NCI-H2029 treated with DMSO at 0.1 percent for 48 hours (cell line): ENCODE data around the gene MMP24OS.

Experiments
- DNase-seq: peaks from one replicate; lab custom pipeline; 2025; lab: John Stamatoyannopoulos, UW

Gene MMP24OS

GRCh38 chr20:35291654-35292503, 14.0 kb upstream of the MMP24OS start, which contains the start of gene FAM83C:
Gene FAM83C, minus strand, starts transcription at chr20:35292425. Its CDS starts 121 bp downstream, at chr20:35292304.
- DNase-seq = no peak

DNA sequence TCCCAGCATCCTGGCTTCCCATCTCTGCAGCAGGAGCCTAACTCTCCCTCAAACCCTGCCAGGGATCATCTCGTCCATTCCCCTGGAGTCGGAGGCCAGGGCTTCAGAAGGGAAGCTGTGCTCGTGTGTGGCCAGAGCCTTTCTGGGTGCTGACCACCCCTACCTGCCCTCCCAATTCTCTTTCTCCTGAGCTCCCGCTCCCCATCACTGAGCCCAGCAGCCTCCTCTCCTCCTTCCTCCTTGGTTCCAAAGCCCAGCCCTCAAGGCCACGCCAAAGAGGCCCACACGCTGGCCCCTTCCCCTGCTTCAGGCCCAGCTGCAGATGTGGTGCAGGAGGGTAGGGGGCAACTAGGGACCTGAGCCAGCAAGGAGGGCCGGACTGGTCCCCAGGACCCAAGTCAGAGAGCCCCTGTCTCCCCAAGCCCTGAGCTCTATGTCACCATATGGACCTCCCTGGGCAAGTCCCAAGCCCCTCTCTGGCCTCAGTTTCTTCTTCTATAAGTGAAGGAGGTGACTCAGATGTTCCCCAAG, 13.0 kb upstream of the MMP24OS start:
- DNase-seq = no peak

DNA sequence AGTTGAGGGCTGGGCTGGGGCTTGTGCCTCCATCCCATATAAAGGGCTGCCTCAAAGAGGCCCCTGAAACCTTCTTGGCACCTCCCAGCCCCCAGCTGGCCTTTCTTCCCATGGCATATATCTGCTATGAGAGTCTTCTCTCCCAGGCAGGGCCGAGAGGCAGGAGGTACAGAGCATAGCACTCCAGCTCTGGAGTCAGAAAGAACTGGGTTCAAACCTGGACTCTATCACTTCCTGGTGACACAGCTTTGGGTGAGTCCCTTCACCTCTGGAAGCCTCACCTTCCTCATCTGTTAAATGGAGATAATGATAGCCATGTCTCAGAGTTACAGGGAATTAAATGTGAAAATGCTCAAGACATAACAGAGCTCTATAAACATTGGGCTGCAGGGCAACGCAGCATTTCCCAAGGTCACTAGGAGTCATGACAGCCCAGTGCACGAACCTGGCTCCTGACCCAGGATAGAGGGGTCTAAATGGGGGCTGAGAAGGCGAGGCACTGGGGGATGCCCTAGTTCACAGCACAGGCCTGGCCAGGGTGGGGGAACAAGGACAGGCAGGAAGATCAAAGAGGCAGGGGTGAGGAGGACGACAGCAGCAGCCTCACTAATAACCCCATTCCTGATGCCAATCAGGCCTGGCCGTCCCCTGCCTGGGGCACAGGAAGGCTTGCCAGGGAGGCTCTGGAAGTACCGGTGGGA, 12.4 kb upstream of the MMP24OS start:
- no peak for DNase-seq

- no peak for DNase-seq
These were observed 10.6 kb upstream of the MMP24OS start for GRCh38 chr20:35288325-35289060.

GRCh38 chr20:35287509-35288324, 9.8 kb upstream of the MMP24OS start:
- DNase-seq = no peak

- DNase-seq = no peak
These were observed 9.1 kb upstream of the MMP24OS start for GRCh38 chr20:35286899-35287508.

DNA sequence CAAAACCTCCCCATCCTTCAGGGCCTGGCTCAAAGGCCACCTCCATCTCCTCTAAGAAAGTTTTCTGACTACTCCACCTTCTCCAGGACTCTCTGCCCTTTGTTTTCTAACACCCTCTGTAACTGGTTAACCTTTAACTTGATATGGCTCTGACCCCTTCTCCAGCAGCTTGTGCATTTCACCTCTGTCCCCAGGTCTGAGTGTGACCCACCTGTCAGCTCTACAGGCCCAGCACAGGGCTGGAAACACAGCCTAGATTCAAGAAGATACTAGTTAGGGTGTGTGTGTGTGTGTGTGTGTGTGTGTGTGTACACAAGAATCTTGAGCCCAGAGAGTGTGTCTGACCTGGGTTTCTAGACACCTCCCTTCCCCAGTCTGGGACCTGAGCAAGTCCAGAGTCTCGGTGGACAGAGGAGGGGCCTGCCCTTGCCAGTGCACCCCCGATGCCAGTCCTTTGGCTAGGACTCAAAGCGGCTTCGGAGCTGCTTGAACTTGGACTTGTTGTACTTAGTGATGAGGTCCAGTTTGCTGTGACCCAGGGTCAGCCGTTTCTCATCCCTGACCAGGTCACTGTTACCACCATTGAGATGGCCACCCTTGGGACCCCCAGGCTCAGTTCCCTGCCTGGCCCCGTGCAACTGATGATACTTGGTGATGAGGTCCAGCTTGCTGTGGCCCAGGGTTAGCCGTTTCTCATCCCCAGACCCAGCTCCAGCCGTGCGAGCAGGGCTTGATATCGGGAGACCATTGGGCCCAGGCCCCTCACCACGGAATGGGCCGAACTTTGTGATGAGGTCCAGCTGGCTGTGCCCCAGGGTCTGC, 8.4 kb upstream of the MMP24OS start:
- no peak for DNase-seq

GRCh38 chr20:35285806-35286076, 7.8 kb upstream of the MMP24OS start:
- DNase-seq = no peak

GRCh38 chr20:35284992-35285805, 7.3 kb upstream of the MMP24OS start:
- DNase-seq = no peak

- peak; percentile 63 for DNase-seq
These were observed 6.5 kb upstream of the MMP24OS start, which contains the start of gene EIF6 for GRCh38 chr20:35284267-35284991. Gene EIF6, minus strand, starts transcription at chr20:35284772. Its CDS starts 285 bp downstream, at chr20:35284487.

DNA sequence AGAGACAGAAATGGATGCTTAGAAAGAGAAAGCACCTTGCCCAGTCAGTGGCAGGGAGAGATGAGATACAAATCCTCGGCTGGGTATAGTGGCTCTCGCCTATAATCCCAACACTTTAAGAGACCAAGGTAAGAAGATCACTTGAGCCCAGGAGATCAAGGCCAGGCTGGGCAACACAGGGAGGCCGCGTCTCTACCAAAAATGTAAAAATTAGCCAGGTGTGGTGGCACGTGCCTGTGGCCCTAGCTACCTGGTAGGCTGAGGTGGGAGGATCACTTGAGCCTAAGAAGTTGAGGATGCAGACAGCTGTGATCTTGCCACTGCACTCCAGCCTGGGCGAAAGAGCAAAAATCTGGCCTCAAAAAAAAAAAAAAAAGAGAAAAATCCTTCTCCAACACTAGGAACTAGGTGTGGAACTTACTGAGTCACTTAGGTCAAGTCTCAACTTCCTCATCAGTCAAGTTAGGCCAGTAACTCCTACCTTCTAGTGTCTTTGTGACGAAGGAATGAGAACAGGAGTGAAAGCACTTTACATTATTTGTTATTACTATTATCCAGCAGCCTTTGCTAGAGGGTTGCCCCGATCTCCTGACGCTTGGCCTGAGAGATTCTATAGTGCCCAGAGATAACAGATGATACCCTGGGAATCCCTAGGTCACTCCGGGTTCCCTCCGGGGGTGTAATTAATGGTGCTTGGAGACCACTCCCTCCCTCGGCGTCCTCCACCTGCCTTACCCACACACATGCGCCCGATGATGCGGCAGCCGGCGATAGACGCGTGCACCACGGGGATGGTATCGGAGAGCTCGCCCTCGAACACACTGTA, 5.7 kb upstream of the MMP24OS start:
- DNase-seq = no peak

DNA sequence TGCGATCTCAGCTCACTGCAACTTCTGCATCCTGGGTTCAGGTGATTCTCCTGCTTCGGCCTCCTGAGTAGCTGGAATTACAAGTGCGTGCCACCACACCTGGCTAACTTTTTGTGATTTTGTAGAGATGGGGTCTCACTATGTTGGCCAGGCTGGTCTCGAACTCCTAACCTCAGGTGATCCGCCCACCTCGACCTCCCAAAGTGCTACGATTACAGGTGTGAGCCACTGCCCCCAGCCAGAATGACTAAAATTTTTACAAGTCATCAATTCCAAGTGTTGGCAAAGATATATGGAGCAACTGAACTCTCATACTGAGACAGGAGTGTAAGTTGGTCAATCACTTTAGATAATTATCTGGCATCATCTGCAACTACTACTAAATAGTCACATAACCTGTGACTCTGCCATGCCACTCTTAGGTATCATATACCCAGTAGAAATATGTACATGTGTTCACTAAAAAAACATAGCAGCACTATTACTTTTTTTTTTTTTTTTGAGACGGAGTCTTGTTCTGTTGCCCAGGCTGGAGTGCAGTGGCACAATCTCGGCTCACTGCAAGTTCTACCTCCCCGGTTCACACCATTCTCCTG, 3.7 kb upstream of the MMP24OS start:
- DNase-seq = no peak

GRCh38 chr20:35280523-35280922, 2.6 kb upstream of the MMP24OS start:
- DNase-seq = no peak

DNA sequence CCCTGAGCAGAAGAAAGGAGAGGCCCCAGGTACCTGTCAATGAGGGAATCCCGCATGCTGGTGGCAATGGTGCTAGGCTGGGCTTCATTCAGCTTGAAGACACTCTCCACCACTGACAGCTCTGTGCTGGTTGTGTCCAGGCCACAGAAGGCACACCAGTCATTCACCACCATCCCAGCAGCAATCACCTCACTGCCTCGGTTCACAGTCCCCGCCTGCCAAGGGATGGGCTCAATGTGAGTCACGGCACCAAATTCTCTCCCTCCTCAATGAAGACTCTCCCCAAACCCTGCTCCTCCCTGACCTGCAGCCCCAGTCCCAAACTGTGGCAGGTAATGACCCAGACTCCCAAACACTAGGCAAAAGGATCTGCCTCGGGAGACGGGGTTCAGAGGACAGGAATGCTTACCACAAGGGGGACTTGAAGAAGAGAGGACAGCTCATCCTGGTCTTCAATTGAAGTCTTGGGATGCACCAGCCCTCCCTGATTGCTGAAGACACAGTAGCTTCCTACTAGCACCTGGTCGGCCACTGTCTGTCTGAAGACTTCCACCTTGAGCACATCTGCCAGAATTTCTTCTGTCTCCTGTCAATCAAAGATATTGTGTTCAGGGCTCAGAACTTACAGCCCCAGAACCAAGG, 1.7 kb upstream of the MMP24OS start:
- no peak for DNase-seq

DNA sequence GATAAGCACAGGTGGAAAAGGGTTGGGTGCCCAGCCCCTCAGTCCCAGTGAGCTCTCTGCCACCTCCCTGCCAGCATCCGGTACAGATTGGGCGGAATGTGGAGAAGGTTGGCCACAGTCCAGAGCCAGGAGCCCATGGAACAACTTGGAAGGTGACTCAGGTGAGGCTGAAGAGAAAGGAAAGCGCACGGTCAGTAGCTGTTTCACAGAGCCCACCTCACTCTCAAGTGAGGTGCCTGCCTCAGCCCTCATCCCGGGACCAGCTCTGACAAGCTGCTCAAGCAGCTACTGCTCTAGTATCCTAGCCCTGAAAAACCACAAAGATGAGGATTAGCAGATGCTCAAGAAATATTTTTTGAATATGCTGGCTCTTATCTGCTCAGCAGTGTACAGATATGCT, 1.1 kb upstream of the MMP24OS start:
- DNase-seq = no peak

- no peak for DNase-seq
These were observed 795 bp downstream of the MMP24OS start for GRCh38 chr20:35277127-35277526.

- DNase-seq = no peak
These were observed 1.5 kb downstream of the MMP24OS start for GRCh38 chr20:35276408-35276807.
